ENCODE data around the gene PPT2. TPM values are rescaled to one million over a fixed set of nuclear protein-coding genes. Genes with fewer than 3 reads are reported as not detected.

Gene PPT2
- total RNA-seq, 6 donors from 2014 or later, result 7.0 to 64.8 (median 16.8) TPM

DNA sequence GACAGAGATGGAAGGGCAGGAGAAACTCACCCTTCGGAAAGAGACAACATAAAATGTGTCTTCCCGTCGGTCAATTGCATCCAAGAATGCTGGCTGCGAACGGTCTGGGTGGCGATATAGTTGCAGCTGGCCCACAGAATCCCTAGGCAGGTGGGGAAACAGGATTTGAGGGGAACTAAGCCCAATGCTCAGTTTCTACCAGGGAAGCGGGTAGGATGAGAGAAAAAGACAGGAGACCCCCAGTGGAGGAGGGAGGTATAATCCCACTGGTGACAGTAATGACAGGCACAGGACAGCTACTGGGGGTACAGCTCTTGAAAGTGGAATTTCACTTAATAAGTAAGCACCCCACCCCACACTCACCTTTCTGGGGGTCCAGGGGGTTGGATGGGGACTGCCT lies 37.3 kb upstream of the PPT2 start:
- H3K9me3 ChIP-seq, result no peaks in the 10 kb centered on the region
- peaks cover 36 to 63% (median 60%) of the 10 kb centered on the region in 4 donors for H3K36me3 ChIP-seq
- H3K27me3 ChIP-seq, result peaks cover 0 to 1% (median 0%) of the 10 kb centered on the region in 4 donors
- H3K27ac ChIP-seq, result peak overlapping the region; percentile 56 to 86 (median 72)
- TF ChIP-seq EP300 (IDR thresholded peaks at IDR 0.05), result no peak
- TF ChIP-seq POLR2AphosphoS5 (IDR thresholded peaks at IDR 0.05), result no peak
- TF ChIP-seq, protein P1, sequence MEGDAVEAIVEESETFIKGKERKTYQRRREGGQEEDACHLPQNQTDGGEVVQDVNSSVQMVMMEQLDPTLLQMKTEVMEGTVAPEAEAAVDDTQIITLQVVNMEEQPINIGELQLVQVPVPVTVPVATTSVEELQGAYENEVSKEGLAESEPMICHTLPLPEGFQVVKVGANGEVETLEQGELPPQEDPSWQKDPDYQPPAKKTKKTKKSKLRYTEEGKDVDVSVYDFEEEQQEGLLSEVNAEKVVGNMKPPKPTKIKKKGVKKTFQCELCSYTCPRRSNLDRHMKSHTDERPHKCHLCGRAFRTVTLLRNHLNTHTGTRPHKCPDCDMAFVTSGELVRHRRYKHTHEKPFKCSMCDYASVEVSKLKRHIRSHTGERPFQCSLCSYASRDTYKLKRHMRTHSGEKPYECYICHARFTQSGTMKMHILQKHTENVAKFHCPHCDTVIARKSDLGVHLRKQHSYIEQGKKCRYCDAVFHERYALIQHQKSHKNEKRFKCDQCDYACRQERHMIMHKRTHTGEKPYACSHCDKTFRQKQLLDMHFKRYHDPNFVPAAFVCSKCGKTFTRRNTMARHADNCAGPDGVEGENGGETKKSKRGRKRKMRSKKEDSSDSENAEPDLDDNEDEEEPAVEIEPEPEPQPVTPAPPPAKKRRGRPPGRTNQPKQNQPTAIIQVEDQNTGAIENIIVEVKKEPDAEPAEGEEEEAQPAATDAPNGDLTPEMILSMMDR (IDR thresholded peaks at IDR 0.05), result peak in 5 of 6 experiments; percentile 28 to 49 (median 37)
- TF ChIP-seq POLR2A (IDR thresholded peaks at IDR 0.05), result no peak
- WGBS, 2 donors, result 88 to 95% methylated on average over 7 of the region's 7 CpGs
- peaks cover 41 to 65% (median 61%) of the 10 kb centered on the region in 4 donors for H3K4me1 ChIP-seq
- no peak overlapping the region for H3K4me3 ChIP-seq
- ATAC-seq (ENCODE audit: low FRiP score in 2 of 2), result no peak
- DNase-seq, result no peak

DNA sequence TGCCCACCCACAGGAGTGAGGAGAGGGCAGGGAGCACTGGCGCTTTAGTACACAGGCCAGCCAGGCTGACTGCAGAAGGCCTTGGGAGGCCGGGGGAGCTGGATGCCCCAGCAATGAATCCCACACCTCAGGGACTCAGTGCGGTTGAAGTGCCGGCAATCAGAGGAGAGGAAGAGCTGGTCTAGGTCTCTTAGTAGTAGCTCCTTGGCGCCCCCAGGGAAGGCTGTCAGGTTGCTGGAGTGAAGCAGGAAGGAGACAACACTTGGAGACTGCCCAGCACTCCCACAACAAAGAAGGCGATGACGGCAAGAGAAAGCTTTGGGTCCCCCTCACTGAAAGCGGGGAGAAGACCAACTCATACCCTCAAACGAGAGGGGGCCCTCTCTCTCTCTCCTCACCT lies 36.5 kb upstream of the PPT2 start:
- ATAC-seq (ENCODE audit: low FRiP score in 2 of 2) (no peak), DNase-seq (no peak)
- H3K9me3 ChIP-seq, result no peaks in the 10 kb centered on the region
- peak overlapping the region; percentile 56 to 86 (median 72) for H3K27ac ChIP-seq
- TF ChIP-seq POLR2A (IDR thresholded peaks at IDR 0.05) (no peak), EP300 (IDR thresholded peaks at IDR 0.05) (no peak), POLR2AphosphoS5 (IDR thresholded peaks at IDR 0.05) (no peak)
- TF ChIP-seq, protein P1 (IDR thresholded peaks at IDR 0.05), result no peak
- H3K4me3 ChIP-seq, result no peak overlapping the region
- peaks cover 41 to 58% (median 53%) of the 10 kb centered on the region in 4 donors for H3K4me1 ChIP-seq
- 82 to 84% methylated on average over 7 to 9 of the region's 9 CpGs for whole genome bisulfite sequencing, 2 donors
- peaks cover 36 to 71% (median 67%) of the 10 kb centered on the region in 4 donors for H3K36me3 ChIP-seq
- H3K27me3 ChIP-seq, result peaks cover 0 to 1% (median 0%) of the 10 kb centered on the region in 4 donors

DNA sequence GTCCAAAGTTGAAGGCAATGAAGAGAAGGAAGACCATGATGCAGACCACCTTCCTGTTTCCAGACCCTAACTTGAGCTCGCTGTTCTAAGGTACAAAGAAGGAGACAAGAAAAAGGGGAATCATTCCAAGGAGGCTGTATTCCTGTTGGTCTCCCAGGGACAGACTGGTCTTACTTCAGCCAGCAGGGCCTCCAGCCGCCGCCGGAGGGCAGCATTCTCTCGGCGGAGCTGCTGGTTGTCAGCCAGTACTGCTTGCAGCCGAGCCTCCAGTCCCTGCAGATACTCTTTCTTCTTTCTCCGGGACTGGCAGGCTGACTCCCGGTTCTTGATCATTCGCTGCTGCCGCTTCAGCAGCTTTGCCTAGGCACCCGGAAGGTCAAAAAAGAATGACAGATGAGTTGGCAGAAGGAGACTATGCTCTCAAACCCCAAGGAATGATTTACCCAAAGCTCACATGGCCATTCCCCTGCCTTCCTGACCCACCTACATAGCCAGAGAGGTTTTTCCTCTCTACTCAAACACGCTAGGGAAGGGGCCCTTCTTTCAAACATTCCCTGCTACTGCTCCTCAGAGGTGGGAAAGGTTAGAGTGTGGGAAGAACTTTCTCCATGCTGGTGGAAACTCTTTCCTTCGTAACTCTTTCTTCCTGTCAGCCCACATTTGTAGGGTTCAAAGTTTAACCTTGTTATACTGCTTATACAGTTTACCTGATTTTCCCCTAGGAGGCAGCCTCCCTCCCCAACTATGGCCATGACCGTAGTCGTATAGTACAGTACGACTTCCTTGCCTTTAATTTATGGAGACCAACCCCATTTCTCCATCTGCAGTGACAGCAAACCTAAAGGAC lies 34.9 kb upstream of the PPT2 start:
- 24 to 25% methylated on average over 17 of the region's 17 CpGs for WGBS, 2 donors
- peak overlapping the region; percentile 31 to 86 (median 62) for H3K27ac ChIP-seq
- H3K4me1 ChIP-seq, result peaks cover 28 to 43% (median 38%) of the 10 kb centered on the region in 4 donors
- no peak for TF ChIP-seq EP300 (IDR thresholded peaks at IDR 0.05)
- no peak for TF ChIP-seq POLR2A (IDR thresholded peaks at IDR 0.05)
- TF ChIP-seq, protein P1 (IDR thresholded peaks at IDR 0.05), result peak; percentile 83 to 93 (median 88)
- TF ChIP-seq POLR2AphosphoS5 (IDR thresholded peaks at IDR 0.05), result no peak
- DNase-seq (peak; percentile 90 to 96), ATAC-seq (ENCODE audit: low FRiP score in 2 of 2) (peak; percentile 73 to 88)
- H3K27me3 ChIP-seq, result peaks cover 0 to 1% (median 0%) of the 10 kb centered on the region in 4 donors
- H3K4me3 ChIP-seq, result no peak overlapping the region
- H3K36me3 ChIP-seq, result peaks cover 36 to 84% (median 71%) of the 10 kb centered on the region in 4 donors
- H3K9me3 ChIP-seq, result no peaks in the 10 kb centered on the region

DNA sequence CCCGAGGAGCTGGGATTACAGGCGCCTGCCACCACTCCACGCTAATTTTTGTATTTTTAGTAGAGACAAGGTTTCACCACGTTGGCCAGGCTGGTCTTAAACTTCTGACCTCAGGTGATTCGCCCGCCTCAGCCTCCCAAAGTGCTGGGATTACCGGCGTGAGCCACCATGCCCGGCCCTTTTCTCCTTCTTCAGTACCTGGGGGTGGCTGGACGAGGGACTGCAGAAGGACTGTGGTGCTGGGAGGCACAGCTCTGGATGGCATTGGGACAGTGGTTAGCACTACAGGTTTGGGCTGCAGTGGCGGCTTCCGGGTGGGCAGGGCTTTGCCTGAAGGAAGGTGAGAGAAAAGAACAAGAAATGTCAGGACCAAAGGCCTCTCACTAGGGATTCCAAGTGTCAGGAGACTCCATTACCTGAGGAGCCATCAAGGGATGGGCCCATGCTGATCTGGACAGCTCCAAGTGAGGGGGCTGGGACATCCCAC lies 33.3 kb upstream of the PPT2 start:
- ATAC-seq (ENCODE audit: low FRiP score in 2 of 2), result no peak

More for the DNA sequence above, 33.3 kb upstream of the PPT2 start:
- H3K27me3 ChIP-seq, result peaks cover 0 to 1% (median 0%) of the 10 kb centered on the region in 4 donors
- TF ChIP-seq, protein P1 (IDR thresholded peaks at IDR 0.05), result no peak
- no peak overlapping the region for H3K4me3 ChIP-seq
- peak overlapping the region in 2 of 4 donors; percentile 14 to 32 for H3K27ac ChIP-seq
- 95 to 97% methylated on average over 8 to 12 of the region's 12 CpGs for WGBS, 2 donors
- peaks cover 14 to 30% (median 26%) of the 10 kb centered on the region in 4 donors for H3K4me1 ChIP-seq
- H3K36me3 ChIP-seq, result peaks cover 52 to 97% (median 77%) of the 10 kb centered on the region in 4 donors
- H3K9me3 ChIP-seq, result no peaks in the 10 kb centered on the region
- no peak for DNase-seq
